PFSK-1 (cell line): ENCODE results near the gene TSGA10IP.

ENCODE experiments used
- FOXP2 ChIP-seq: optimal IDR thresholded peaks from 2 replicates; pipeline ENCODE3; 2011; ENCODE audit warnings: borderline replicate concordance, control low read depth, inconsistent platforms; ENCODE audit not compliant: insufficient read depth; ENCODE audit errors: extremely low read length, extremely low read depth
- POLR2AphosphoS5 ChIP-seq: IDR thresholded peaks from 2 replicates; pipeline ENCODE4 v1.6.1; 2012; ENCODE audit warnings: low read depth, mild to moderate bottlenecking, control low read depth, low read length, moderate library complexity
- REST ChIP-seq, 2 experiments: IDR thresholded peaks; 2 replicates each; pipeline versions ENCODE4 v1.6.1 to v1.8.0; 2011 to 2012; ENCODE audit warnings: low read depth in 2 of 2, low read length in 2 of 2, control low read depth in 1 of 2, inconsistent platforms in 1 of 2, mild to moderate bottlenecking in 1 of 2, moderate library complexity in 1 of 2; ENCODE audit not compliant: insufficient read depth in 1 of 2
- SIN3A ChIP-seq: IDR thresholded peaks from 2 replicates; pipeline ENCODE4 v1.6.1; 2012; ENCODE audit warnings: mild to moderate bottlenecking, low read length, moderate library complexity, borderline replicate concordance; ENCODE audit not compliant: insufficient read depth
- TAF1 ChIP-seq: IDR thresholded peaks from 2 replicates; pipeline ENCODE4 v1.6.1; 2012; ENCODE audit warnings: low read length, control low read depth, borderline replicate concordance; ENCODE audit not compliant: insufficient read depth

The TSGA10IP gene

GRCh38 chr11:65968600-65969482, 23.6 kb downstream of the TSGA10IP start:
- TF ChIP-seq FOXP2 (no peak), REST (IDR thresholded peaks at IDR 0.05; ENCODE audit: insufficient read depth in 1 of 2, low read depth in 2 of 2, low read length in 2 of 2) (no peak), TAF1 (no peak), SIN3A (no peak), POLR2AphosphoS5 (no peak)

GRCh38 chr11:65972116-65972515, 26.8 kb downstream of the TSGA10IP start:
- TF ChIP-seq FOXP2 (no peak), POLR2AphosphoS5 (no peak), SIN3A (no peak), TAF1 (no peak), REST (IDR thresholded peaks at IDR 0.05; ENCODE audit: insufficient read depth in 1 of 2, low read depth in 2 of 2, low read length in 2 of 2) (no peak)

GRCh38 chr11:65973439-65974110, 28.3 kb downstream of the TSGA10IP start:
- no peak for TF ChIP-seq FOXP2
- TF ChIP-seq SIN3A = no peak
- TF ChIP-seq POLR2AphosphoS5 = no peak
- no peak for TF ChIP-seq REST (IDR thresholded peaks at IDR 0.05; ENCODE audit: insufficient read depth in 1 of 2, low read depth in 2 of 2, low read length in 2 of 2)
- no peak for TF ChIP-seq TAF1

GRCh38 chr11:65975771-65976170, 30.5 kb downstream of the TSGA10IP start:
- TF ChIP-seq FOXP2 (no peak), SIN3A (no peak), REST (IDR thresholded peaks at IDR 0.05; ENCODE audit: insufficient read depth in 1 of 2, low read depth in 2 of 2, low read length in 2 of 2) (0 out of 4 replicates have a peak, but pooled peaks of 1 of the 2 experiments have one; percentile 32)
